Parathyroid adenoma (tissue), 2 donors: ENCODE data around the gene TANGO2.

Source experiments
- H2AFZ ChIP-seq: fragments of 300-600 bp; sonication (generic); one replicate; pipeline ENCODE4 v1.7.0; 2017; ENCODE audit warnings: antibody characterized with exemption, mild to moderate bottlenecking
- H3K27ac ChIP-seq: fragments of 300-600 bp; sonication (generic); one replicate; pipeline ENCODE4 v1.7.0; 2017
- H3K27me3 ChIP-seq: fragments of 300-600 bp; sonication (generic); one replicate; pipeline ENCODE4 v1.7.0; 2017; ENCODE audit warnings: low read length; ENCODE audit not compliant: control insufficient read depth, insufficient read depth
- H3K36me3 ChIP-seq: fragments of 300-600 bp; sonication (generic); one replicate; pipeline ENCODE4 v1.7.0; 2017; ENCODE audit warnings: low read length; ENCODE audit not compliant: control insufficient read depth, insufficient read depth
- H3K4me1 ChIP-seq: fragments of 300-600 bp; sonication (generic); one replicate; pipeline ENCODE4 v1.7.0; 2017; ENCODE audit warnings: control low read depth
- H3K4me2 ChIP-seq: fragments of 300-600 bp; sonication (generic); one replicate; pipeline ENCODE4 v1.7.0; 2017; ENCODE audit warnings: low read length
- H3K4me3 ChIP-seq: fragments of 300-600 bp; sonication (generic); one replicate; pipeline ENCODE4 v1.7.0; 2017; ENCODE audit warnings: low read depth, low read length
- H3K79me2 ChIP-seq: fragments of 300-600 bp; sonication (generic); one replicate; pipeline ENCODE4 v1.7.0; 2017; ENCODE audit warnings: control low read depth
- H3K9ac ChIP-seq: fragments of 300-600 bp; sonication (generic); one replicate; pipeline ENCODE4 v1.7.0; 2017; ENCODE audit warnings: mild to moderate bottlenecking
- H3K9me3 ChIP-seq: fragments of 300-600 bp; sonication (generic); one replicate; pipeline ENCODE4 v1.7.0; 2017; ENCODE audit warnings: low read length; ENCODE audit not compliant: control insufficient read depth
- CTCF ChIP-seq: fragments of 300-600 bp; sonication (generic); IDR thresholded peaks from one replicate; pipeline ENCODE4 v1.7.0; 2017; ENCODE audit warnings: antibody characterized with exemption, mild to moderate bottlenecking
- donor health status: primary hyperparathyroidism.

The TANGO2 gene

GRCh38 chr22:20099099-20099711, 78.3 kb downstream of the TANGO2 start:
- Histone ChIP-seq H3K36me3 (no peaks in the 10 kb centered on the region), H3K27me3 (no peaks in the 10 kb centered on the region), H3K9ac (no peak overlapping the region), H2AFZ (no peak overlapping the region), H3K4me1 (no peaks in the 10 kb centered on the region), H3K9me3 (no peaks in the 10 kb centered on the region), H3K79me2 (no peaks in the 10 kb centered on the region), H3K4me3 (no peak overlapping the region), H3K27ac (no peak overlapping the region), H3K4me2 (no peak overlapping the region)
- no peak for TF ChIP-seq CTCF

- no peak overlapping the region for H3K9ac ChIP-seq
- no peak overlapping the region for H3K27ac ChIP-seq
- no peaks in the 10 kb centered on the region for H3K9me3 ChIP-seq
- no peaks in the 10 kb centered on the region for H3K79me2 ChIP-seq
- TF ChIP-seq CTCF: no peak
- H3K27me3 ChIP-seq: no peaks in the 10 kb centered on the region
- no peaks in the 10 kb centered on the region for H3K36me3 ChIP-seq
- no peak overlapping the region for H3K4me3 ChIP-seq
- no peak overlapping the region for H2AFZ ChIP-seq
- H3K4me2 ChIP-seq: no peak overlapping the region
- H3K4me1 ChIP-seq: no peaks in the 10 kb centered on the region
Measured at GRCh38 chr22:20101638-20102037, 80.7 kb downstream of the TANGO2 start.

- Histone ChIP-seq H3K4me3 (no peak overlapping the region), H3K9ac (no peak overlapping the region), H3K9me3 (no peaks in the 10 kb centered on the region), H2AFZ (no peak overlapping the region), H3K36me3 (no peaks in the 10 kb centered on the region), H3K4me1 (no peaks in the 10 kb centered on the region), H3K27me3 (no peaks in the 10 kb centered on the region), H3K4me2 (no peak overlapping the region), H3K27ac (no peak overlapping the region), H3K79me2 (no peaks in the 10 kb centered on the region)
- TF ChIP-seq CTCF: no peak
Measured at GRCh38 chr22:20102203-20102780, 81.4 kb downstream of the TANGO2 start.

GRCh38 chr22:20105456-20106204, 84.7 kb downstream of the TANGO2 start:
- no peak overlapping the region for H3K9ac ChIP-seq
- no peak overlapping the region for H3K4me2 ChIP-seq
- no peaks in the 10 kb centered on the region for H3K36me3 ChIP-seq
- H3K9me3 ChIP-seq: no peaks in the 10 kb centered on the region
- no peak overlapping the region for H3K27ac ChIP-seq
- no peak for TF ChIP-seq CTCF
- H3K4me3 ChIP-seq: no peak overlapping the region
- no peaks in the 10 kb centered on the region for H3K4me1 ChIP-seq
- no peaks in the 10 kb centered on the region for H3K79me2 ChIP-seq
- H2AFZ ChIP-seq: no peak overlapping the region
- no peaks in the 10 kb centered on the region for H3K27me3 ChIP-seq
